K562 (cell line): ENCODE measurements around the gene SV2A. TPM values are rescaled to one million over a fixed set of nuclear protein-coding genes. Genes with fewer than 3 reads are reported as not detected.
"Not testable (repeated sequence)": the region's sequence is repeated elsewhere in the genome, so short reads cannot be mapped to it uniquely, and the experiment has no call there.

Source experiments
- ATAC-seq: fragments of 200-7000 bp; cut with Tn5 transposase; 3 replicates; pipeline ENCODE4 v1.9.1; 2020; ENCODE audit warnings: moderate library complexity
- BruUV-seq: library from RNA; stranded (reverse); fragments of 400-500 nt; replicated peaks from 2 replicates; lab custom pipeline; 2021; lab: Mats Ljungman, UMichigan
- CTCF ChIA-PET: fragments of 300-600 bp; formaldehyde crosslinking; extraction: SDS; loops from one replicate; lab custom pipeline; 2021; ENCODE audit warnings: low intra/inter-chr PET ratio; lab: Yijun Ruan, JAX
- POLR2A ChIA-PET: fragments of 300-600, 350-650 bp; sonication (Branson Sonifier 250); formaldehyde crosslinking; extraction: SDS; loops from one replicate; lab custom pipeline; 2021; ENCODE audit warnings: antibody characterized with exemption, inconsistent platforms; lab: Yijun Ruan, JAX
- DNase-seq, 4 experiments: peaks; one replicate each; pipeline versions ENCODE4 v3.0.0 to v3.0.0-alpha.2; 2011 to 2018; ENCODE audit warnings: low spot score in 3 of 4, mixed read lengths in 3 of 4; ENCODE audit errors: extremely low read depth in 1 of 4
- FAIRE-seq: peaks from 2 replicates; lab custom pipeline; 2011; peaks lifted over from hg19 to GRCh38; lab: Jason Lieb, UNC
- H2AFZ ChIP-seq: 2 replicates; pipeline ENCODE4 v1.6.0; 2011; ENCODE audit warnings: low read depth, low read length, control low read depth, inconsistent platforms
- H3K27ac ChIP-seq: fragments of 200-600 bp; 3 replicates; pipeline ENCODE4 v1.8.0; 2011; ENCODE audit warnings: low read depth, mild to moderate bottlenecking, control low read depth, inconsistent platforms, low read length, moderate library complexity, mixed read lengths; ENCODE audit errors: extremely low read depth
- H3K27me3 ChIP-seq, 2 experiments: fragments of 300-600 bp in 1 of 2; 2 replicates in 1 of 2; 3 replicates in 1 of 2; pipeline versions ENCODE4 v1.6.0 to v1.8.0; 2011; ENCODE audit warnings: inconsistent platforms in 2 of 2, low read length in 2 of 2, mild to moderate bottlenecking in 1 of 2, mixed read lengths in 1 of 2, moderate library complexity in 1 of 2; ENCODE audit not compliant: control insufficient read depth in 2 of 2, insufficient read depth in 2 of 2
- H3K36me3 ChIP-seq: fragments of 300-600 bp; 3 replicates; pipeline ENCODE4 v1.8.0; 2011; ENCODE audit warnings: mild to moderate bottlenecking, low read length, inconsistent platforms; ENCODE audit not compliant: control insufficient read depth, insufficient read depth
- H3K4me1 ChIP-seq, 2 experiments: fragments of 200-600 bp in 1 of 2; replicated peaks in 1 of 2; 2 replicates in 1 of 2; 3 replicates in 1 of 2; pipeline versions ENCODE4 v1.5.1 to v1.8.0; 2011; ENCODE audit warnings: inconsistent platforms in 2 of 2, low read length in 2 of 2, mild to moderate bottlenecking in 1 of 2, mixed read lengths in 1 of 2, moderate library complexity in 1 of 2; ENCODE audit not compliant: control insufficient read depth in 2 of 2, insufficient read depth in 2 of 2
- H3K4me2 ChIP-seq: 2 replicates; pipeline ENCODE4 v1.6.1; 2011; ENCODE audit warnings: low read length, control low read depth, inconsistent platforms, mixed read lengths; ENCODE audit not compliant: insufficient read depth
- H3K4me3 ChIP-seq: fragments of 200-600 bp; sonication (generic), shearing (Covaris generic); 2 replicates; pipeline ENCODE4 v1.5.1; 2016; ENCODE audit warnings: control low read depth, inconsistent platforms
- H3K79me2 ChIP-seq: fragments of 200-600 bp; 3 replicates; pipeline ENCODE4 v1.8.0; 2011; ENCODE audit warnings: low read length, inconsistent platforms; ENCODE audit not compliant: control insufficient read depth, insufficient read depth
- H3K9ac ChIP-seq, 2 experiments: 2 replicates each; pipeline versions ENCODE4 v1.6.0 to v1.6.1; 2011; ENCODE audit warnings: low read depth in 2 of 2, low read length in 2 of 2, control low read depth in 1 of 2, inconsistent platforms in 1 of 2, mild to moderate bottlenecking in 1 of 2, mixed read lengths in 1 of 2; ENCODE audit not compliant: insufficient read depth in 1 of 2
- H3K9me1 ChIP-seq: one replicate; pipeline ENCODE4 v1.6.0; 2011; ENCODE audit warnings: inconsistent platforms, mild to moderate bottlenecking, low read length, moderate library complexity; ENCODE audit not compliant: control insufficient read depth, insufficient read depth
- H3K9me3 ChIP-seq: replicated peaks from 2 replicates; pipeline ENCODE4 v1.5.1; 2011; ENCODE audit warnings: low read depth, low read length, inconsistent platforms; ENCODE audit not compliant: control insufficient read depth, insufficient read depth
- H4K20me1 ChIP-seq: replicated peaks from 2 replicates; pipeline ENCODE4 v1.6.1; 2011; ENCODE audit warnings: low read length, inconsistent platforms, mixed read lengths; ENCODE audit not compliant: control insufficient read depth, insufficient read depth
- CUX1 ChIP-seq: fragments of 200-800 bp; sonication (Bioruptor generic); IDR thresholded peaks from 2 replicates; pipeline ENCODE4 v1.6.1; 2016; ENCODE audit warnings: missing genetic modification characterization, missing compliant biosample characterization
- MYC ChIP-seq, 2 experiments: fragments of 250-450 bp in 1 of 2; sonication (Bioruptor Pico) in 1 of 2; IDR thresholded peaks; 2 replicates each; pipeline versions ENCODE4 v1.5.1 to v1.6.1; 2012 to 2021; ENCODE audit warnings: low read depth in 2 of 2, borderline replicate concordance in 1 of 2, improper control_type of control experiment in 1 of 2, low read length in 1 of 2, mild to moderate bottlenecking in 1 of 2, moderate library complexity in 1 of 2
- NFE2L1 ChIP-seq: fragments of 450-650 bp; IDR thresholded peaks from 2 replicates; pipeline ENCODE4 v1.6.1; 2016; ENCODE audit warnings: missing genetic modification characterization, low read depth, mild to moderate bottlenecking, missing compliant biosample characterization, moderate library complexity, borderline replicate concordance
- PCBP1 ChIP-seq: fragments of 200-400 bp; formaldehyde crosslinking; IDR thresholded peaks from 2 replicates; pipeline ENCODE4 v1.6.1; 2018; ENCODE audit warnings: mild to moderate bottlenecking, low read depth, low read length; ENCODE audit not compliant: poor library complexity, severe bottlenecking
- RBM39 ChIP-seq: fragments of 200-400 bp; formaldehyde crosslinking; optimal IDR thresholded peaks from 2 replicates; pipeline ENCODE3; 2018; ENCODE audit warnings: low read depth, low read length
- RNF2 ChIP-seq: sonication (generic); IDR thresholded peaks from 2 replicates; pipeline ENCODE4 v1.6.1; 2016
- SIN3B ChIP-seq: fragments of 450-650 bp; IDR thresholded peaks from 2 replicates; pipeline ENCODE4 v1.6.1; 2017; ENCODE audit warnings: low read depth, mild to moderate bottlenecking, moderate library complexity
- SNIP1 ChIP-seq: fragments of 450-650 bp; IDR thresholded peaks from 2 replicates; pipeline ENCODE4 v1.7.1; 2017; ENCODE audit warnings: low read depth, mild to moderate bottlenecking
- ZNF384 ChIP-seq: IDR thresholded peaks from 2 replicates; pipeline ENCODE4 v1.6.1; 2012; ENCODE audit warnings: low read depth, low read length, improper control_type of control experiment
- ZNF655 ChIP-seq: fragments of 250-450 bp; sonication (Bioruptor Pico); IDR thresholded peaks from 2 replicates; pipeline ENCODE4 v1.5.0; 2021
- WGBS: fragments of 100-300 bp; shearing (Covaris generic); methylation state at CpG from one replicate; pipeline ENCODE4 v1.1.6; 2016; ENCODE audit warnings: low coverage, mixed read lengths; ENCODE audit not compliant: insufficient coverage; ENCODE audit errors: missing lambda C conversion rate; 5-methylcytosine and 5-hydroxymethylcytosine counted together
- in situ Hi-C: fragments of 300-500 bp; cut with MboI; formaldehyde crosslinking; loops from 4 replicates; pipeline ENCODE4 v1.15.0; 2018; ENCODE audit warnings: inconsistent platforms, mixed read lengths
- intact Hi-C: fragments of 100-400 bp; cut with micrococcal nuclease; formaldehyde crosslinking; loops from 2 replicates; pipeline ENCODE4 v1.14.2; 2022
- polyA plus RNA-seq, 8 experiments: library from polyadenylated mRNA; depleted of rRNA in 4 of 8; stranded (reverse) in 5 of 8; unstranded in 3 of 8; fragments of >200 nt; fragmentation: Nextera tagmentation in 2 of 8; fragmentation: Illumina TruSeq in 1 of 8; extraction: Ambion mirVana in 2 of 8; extraction: Trizol in 1 of 8; gene quantifications; 2 replicates each; pipeline versions ENCODE4 v1.2.1 to v1.2.3, GENCODE V29; 2011 to 2014; ENCODE audit warnings: inconsistent platforms in 1 of 8, missing spikeins in 1 of 8
- total RNA-seq, 7 experiments: library from RNA; depleted of rRNA in 6 of 7; stranded (reverse); fragments of >200 nt in 6 of 7; fragmentation: Illumina TruSeq in 2 of 7; extraction: Trizol in 2 of 7; gene quantifications; 2 replicates each; pipeline versions ENCODE4 v1.2.1 to v1.2.3, GENCODE V29; 2011 to 2021; ENCODE audit warnings: low replicate concordance in 1 of 7

The SV2A gene
- total and polyA plus RNA-seq, 9 of the 15 experiments (the other 6 are each of a cell fraction or from before 2014, with no cell fraction given), result 0.07 to 0.22 (median 0.11) TPM; not detected in 1

- TF ChIP-seq ZNF655 (CRISPR knock-in tag), result no peak
- TF ChIP-seq RBM39, result no peak
- no peak for TF ChIP-seq PCBP1
- no peak for TF ChIP-seq SIN3B
- no peak for TF ChIP-seq RNF2
- TF ChIP-seq SNIP1, result no peak
- no peak for TF ChIP-seq MYC (IDR thresholded peaks at IDR 0.05; ENCODE audit: low read depth, low read length)
- 0 out of 2 replicates have a peak, but pooled peaks have one; percentile 22 for TF ChIP-seq MYC (CRISPR knock-in tag; IDR thresholded peaks at IDR 0.05; ENCODE audit: borderline replicate concordance, low read depth)
- TF ChIP-seq NFE2L1 (tag), result no peak
Measured at GRCh38 chr1:149940427-149940826, 22.8 kb upstream of the SV2A start (continued).

- H3K36me3 ChIP-seq, H3K27me3 ChIP-seq, H3K9me1 ChIP-seq, CTCF ChIA-PET: not testable (repeated sequence)
- peak overlapping the region; percentile 27; the same call in 1 of the 2 replicates for H3K4me3 ChIP-seq
- peak; percentile 33; the same call in 1 of the 2 replicates for TF ChIP-seq CUX1
- TF ChIP-seq ZNF384, result peak; percentile 80
- TF ChIP-seq, all 486 proteins: peak for 2; not testable (repeated sequence) for 484
- ATAC-seq, H3K9me3 ChIP-seq, H4K20me1 ChIP-seq, in situ Hi-C loops, BruUV-seq, FAIRE-seq, H3K79me2 ChIP-seq, DNase-seq: not testable (repeated sequence)
- POLR2A ChIA-PET, result interaction anchor here (0.6 to 2.7 kb wide), 4 partner anchors 10 to 96 kb away, joined by 3 to 29 read pairs (median 12); partner anchors contain the start of gene SF3B4
- H3K9ac ChIP-seq, result peak overlapping the region; percentile 24 to 52; a peak in 3 of 4 replicates
- WGBS, result 4% methylated on average over 5 of the region's 13 CpGs
- H3K27ac ChIP-seq, result peak overlapping the region; percentile 80
- H3K4me1 ChIP-seq, result peaks cover 23 to 39% of the 10 kb centered on the region in 2 experiments
- H3K4me2 ChIP-seq, result peak overlapping the region; percentile 76
- intact Hi-C loops, result loop anchor here (1.0 kb wide), 1 partner anchor 50 kb away; no protein-coding TSS in a partner anchor
- H2AFZ ChIP-seq, result peak overlapping the region; percentile 74
Measured at GRCh38 chr1:149938668-149939003, 21.0 kb upstream of the SV2A start.
